UCSD-AML1 (cell line): ENCODE data around the gene LRRIQ1.
"Not testable (repeated sequence)": the region's sequence is repeated elsewhere in the genome, so short reads cannot be mapped to it uniquely, and the experiment has no call there.

Experiments used
- DNase-seq: peaks from one replicate; lab custom pipeline; 2025; ENCODE audit not compliant: unreplicated experiment; lab: John Stamatoyannopoulos, UW

The LRRIQ1 gene

GRCh38 chr12:85183855-85184254 is 147.7 kb downstream of the LRRIQ1 start:
- no peak for DNase-seq

- no peak for DNase-seq
These were observed 150.1 kb downstream of the LRRIQ1 start for GRCh38 chr12:85186236-85186635.

GRCh38 chr12:85188619-85189018 is 152.5 kb downstream of the LRRIQ1 start:
- DNase-seq = peak; percentile 2

GRCh38 chr12:85190728-85191127 is 154.6 kb downstream of the LRRIQ1 start:
- no peak for DNase-seq

GRCh38 chr12:85203809-85204208 is 167.7 kb downstream of the LRRIQ1 start:
- not testable (repeated sequence) for DNase-seq

- DNase-seq = no peak
These were observed 170.4 kb downstream of the LRRIQ1 start for GRCh38 chr12:85206543-85206942.

- DNase-seq = not testable (repeated sequence)
These were observed 188.2 kb downstream of the LRRIQ1 start for GRCh38 chr12:85224339-85224738.

GRCh38 chr12:85225501-85225900 is 189.3 kb downstream of the LRRIQ1 start:
- no peak for DNase-seq

- DNase-seq = no peak
These were observed 201.2 kb downstream of the LRRIQ1 start for GRCh38 chr12:85237327-85237726.

- DNase-seq = no peak
These were observed 208.4 kb downstream of the LRRIQ1 start for GRCh38 chr12:85244561-85244960.

GRCh38 chr12:85253853-85254252 is 217.7 kb downstream of the LRRIQ1 start:
- peak; percentile 2 for DNase-seq

GRCh38 chr12:85257671-85258070 is 221.5 kb downstream of the LRRIQ1 start:
- DNase-seq = no peak

GRCh38 chr12:85260447-85260846 is 224.3 kb downstream of the LRRIQ1 start:
- no peak for DNase-seq

- no peak for DNase-seq
These were observed 224.7 kb downstream of the LRRIQ1 start for GRCh38 chr12:85260896-85261295.

GRCh38 chr12:85266356-85266755 is 230.2 kb downstream of the LRRIQ1 start:
- DNase-seq = no peak

- peak; percentile 0 for DNase-seq
These were observed 237.5 kb downstream of the LRRIQ1 start for GRCh38 chr12:85273381-85274314.

- no peak for DNase-seq
These were observed 238.1 kb downstream of the LRRIQ1 start for GRCh38 chr12:85274315-85274651.

GRCh38 chr12:85275374-85275773 is 239.2 kb downstream of the LRRIQ1 start:
- DNase-seq = no peak

- DNase-seq = no peak
These were observed 241.0 kb downstream of the LRRIQ1 start for GRCh38 chr12:85277191-85277590.

- no peak for DNase-seq
These were observed 241.9 kb downstream of the LRRIQ1 start for GRCh38 chr12:85277900-85278597.

- DNase-seq = peak; percentile 3
These were observed 242.7 kb downstream of the LRRIQ1 start for GRCh38 chr12:85278598-85279448.
